Transverse colon (tissue), 4 donors: Measurements from ENCODE around the gene TCEAL1.

Experiments
- EP300 ChIP-seq: sonication (generic); formaldehyde crosslinking; IDR thresholded peaks from one replicate; pipeline ENCODE4 v1.6.1; 2017; ENCODE audit warnings: antibody characterized with exemption, low read depth
- POLR2A ChIP-seq: fragments of 450-650 bp; IDR thresholded peaks from one replicate; pipeline ENCODE4 v1.6.1; 2016; ENCODE audit warnings: antibody characterized with exemption, mild to moderate bottlenecking, moderate library complexity
- POLR2AphosphoS5 ChIP-seq, 3 donors: sonication (generic); formaldehyde crosslinking; IDR thresholded peaks; one replicate each; pipeline ENCODE4 v1.6.1; 2016; ENCODE audit warnings: antibody characterized with exemption in 3 of 3
- TF ChIP-seq, protein P1 (sequence below), 5 experiments: fragments of 200-600 bp in 3 of 5; fragments of 450-650 bp in 2 of 5; sonication (generic) in 3 of 5; IDR thresholded peaks; 1 replicate in 2 of 5; 2 replicates in 3 of 5; pipeline ENCODE4 v1.5.1; 2016 to 2017; ENCODE audit warnings: antibody characterized with exemption in 5 of 5, inconsistent platforms in 3 of 5, mild to moderate bottlenecking in 2 of 5, moderate library complexity in 1 of 5

- TF ChIP-seq, protein P1, sequence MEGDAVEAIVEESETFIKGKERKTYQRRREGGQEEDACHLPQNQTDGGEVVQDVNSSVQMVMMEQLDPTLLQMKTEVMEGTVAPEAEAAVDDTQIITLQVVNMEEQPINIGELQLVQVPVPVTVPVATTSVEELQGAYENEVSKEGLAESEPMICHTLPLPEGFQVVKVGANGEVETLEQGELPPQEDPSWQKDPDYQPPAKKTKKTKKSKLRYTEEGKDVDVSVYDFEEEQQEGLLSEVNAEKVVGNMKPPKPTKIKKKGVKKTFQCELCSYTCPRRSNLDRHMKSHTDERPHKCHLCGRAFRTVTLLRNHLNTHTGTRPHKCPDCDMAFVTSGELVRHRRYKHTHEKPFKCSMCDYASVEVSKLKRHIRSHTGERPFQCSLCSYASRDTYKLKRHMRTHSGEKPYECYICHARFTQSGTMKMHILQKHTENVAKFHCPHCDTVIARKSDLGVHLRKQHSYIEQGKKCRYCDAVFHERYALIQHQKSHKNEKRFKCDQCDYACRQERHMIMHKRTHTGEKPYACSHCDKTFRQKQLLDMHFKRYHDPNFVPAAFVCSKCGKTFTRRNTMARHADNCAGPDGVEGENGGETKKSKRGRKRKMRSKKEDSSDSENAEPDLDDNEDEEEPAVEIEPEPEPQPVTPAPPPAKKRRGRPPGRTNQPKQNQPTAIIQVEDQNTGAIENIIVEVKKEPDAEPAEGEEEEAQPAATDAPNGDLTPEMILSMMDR (IDR thresholded peaks at IDR 0.05), result no peak
- TF ChIP-seq POLR2A (no peak), POLR2AphosphoS5 (IDR thresholded peaks at IDR 0.05) (no peak), EP300 (no peak)
Measured at GRCh38 chrX:103658681-103659433, 30.1 kb downstream of the TCEAL1 start.
